HepG2 (cell line): ENCODE data around the gene AP4S1. TPM values are rescaled to one million over a fixed set of nuclear protein-coding genes. Genes with fewer than 3 reads are reported as not detected.

ENCODE experiments used
- ADNP ChIP-seq: sonication (generic); formaldehyde crosslinking; IDR thresholded peaks from 2 replicates; pipeline ENCODE4 v1.4.0; 2020; ENCODE audit warnings: missing genetic modification reagents
- FOXA1 ChIP-seq, 2 experiments: fragments of 450-650 bp in 1 of 2; sonication (generic) in 1 of 2; formaldehyde crosslinking in 1 of 2; IDR thresholded peaks; 2 replicates each; pipeline versions ENCODE4 v1.4.0 to v1.6.1; 2016 to 2020; ENCODE audit warnings: missing genetic modification reagents in 1 of 2
- GATAD1 ChIP-seq: IDR thresholded peaks from 2 replicates; pipeline ENCODE4 v1.6.1; 2016; ENCODE audit warnings: missing genetic modification reagents, missing compliant biosample characterization
- HDAC2 ChIP-seq: sonication (generic); formaldehyde crosslinking; IDR thresholded peaks from 2 replicates; pipeline ENCODE4 v1.4.0; 2020; ENCODE audit warnings: missing genetic modification reagents
- KDM1A ChIP-seq: IDR thresholded peaks from 2 replicates; pipeline ENCODE4 v1.6.1; 2016; ENCODE audit warnings: missing compliant biosample characterization
- KDM5B ChIP-seq: sonication (generic); formaldehyde crosslinking; IDR thresholded peaks from 2 replicates; pipeline ENCODE4 v1.4.0; 2020; ENCODE audit warnings: missing genetic modification reagents, mild to moderate bottlenecking, borderline replicate concordance
- MED1 ChIP-seq: sonication (generic); formaldehyde crosslinking; IDR thresholded peaks from 2 replicates; pipeline ENCODE4 v1.4.0; 2020; ENCODE audit warnings: missing genetic modification reagents
- MED13 ChIP-seq: sonication (generic); formaldehyde crosslinking; IDR thresholded peaks from 2 replicates; pipeline ENCODE4 v1.5.0; 2020; ENCODE audit warnings: missing genetic modification reagents
- NPAS2 ChIP-seq: sonication (generic); formaldehyde crosslinking; IDR thresholded peaks from 2 replicates; pipeline ENCODE4 v1.8.0; 2022; ENCODE audit warnings: mild to moderate bottlenecking, missing genetic modification reagents, borderline replicate concordance
- NR1H2 ChIP-seq: sonication (generic); formaldehyde crosslinking; IDR thresholded peaks from 2 replicates; pipeline ENCODE4 v1.8.1; 2022; ENCODE audit warnings: low read depth, missing genetic modification reagents, borderline replicate concordance
- RFXAP ChIP-seq: sonication (generic); formaldehyde crosslinking; IDR thresholded peaks from 2 replicates; pipeline ENCODE4 v1.4.0; 2020; ENCODE audit warnings: missing genetic modification reagents, borderline replicate concordance
- RNF2 ChIP-seq: fragments of 450-650 bp; conservative IDR thresholded peaks from 2 replicates; pipeline ENCODE4 v1.6.1; 2016; ENCODE audit warnings: low read depth
- SP5 ChIP-seq: IDR thresholded peaks from 2 replicates; pipeline ENCODE4 v1.6.1; 2016; ENCODE audit warnings: low read depth, borderline replicate concordance
- TOE1 ChIP-seq: sonication (generic); formaldehyde crosslinking; IDR thresholded peaks from 2 replicates; pipeline ENCODE4 v1.4.0; 2020; ENCODE audit warnings: mild to moderate bottlenecking, missing genetic modification reagents
- ZNF143 ChIP-seq: sonication (generic); formaldehyde crosslinking; IDR thresholded peaks from 2 replicates; pipeline ENCODE4 v1.4.0; 2020; ENCODE audit warnings: missing genetic modification reagents
- ZNF232 ChIP-seq: sonication (generic); formaldehyde crosslinking; IDR thresholded peaks from 2 replicates; pipeline ENCODE4 v1.4.0; 2020; ENCODE audit warnings: missing genetic modification reagents, borderline replicate concordance
- ZNF543 ChIP-seq: sonication (generic); formaldehyde crosslinking; IDR thresholded peaks from 2 replicates; pipeline ENCODE4 v1.4.0; 2020; ENCODE audit warnings: mild to moderate bottlenecking, missing genetic modification reagents
- ZNF547 ChIP-seq: sonication (generic); formaldehyde crosslinking; IDR thresholded peaks from 2 replicates; pipeline ENCODE4 v1.5.1; 2020; ENCODE audit warnings: mild to moderate bottlenecking, missing genetic modification reagents
- ZNF550 ChIP-seq: sonication (generic); formaldehyde crosslinking; IDR thresholded peaks from 2 replicates; pipeline ENCODE4 v1.4.0; 2020; ENCODE audit warnings: mild to moderate bottlenecking, missing genetic modification reagents, borderline replicate concordance
- ZNF552 ChIP-seq: sonication (generic); formaldehyde crosslinking; IDR thresholded peaks from 2 replicates; pipeline ENCODE4 v1.9.0; 2022; ENCODE audit warnings: missing genetic modification reagents, mild to moderate bottlenecking, borderline replicate concordance
- ZNF670 ChIP-seq: sonication (generic); formaldehyde crosslinking; IDR thresholded peaks from 2 replicates; pipeline ENCODE4 v1.8.0; 2022; ENCODE audit warnings: mild to moderate bottlenecking, missing genetic modification reagents, borderline replicate concordance
- ZNF678 ChIP-seq: sonication (generic); formaldehyde crosslinking; IDR thresholded peaks from 2 replicates; pipeline ENCODE4 v1.4.0; 2020; ENCODE audit warnings: mild to moderate bottlenecking, missing genetic modification reagents
- ZNF703 ChIP-seq: sonication (generic); formaldehyde crosslinking; IDR thresholded peaks from 2 replicates; pipeline ENCODE4 v1.5.1; 2020; ENCODE audit warnings: missing genetic modification reagents, mild to moderate bottlenecking, moderate library complexity, borderline replicate concordance
- polyA plus RNA-seq, 8 experiments: library from polyadenylated mRNA; depleted of rRNA in 3 of 8; stranded (reverse) in 7 of 8; unstranded in 1 of 8; fragments of >200 nt; fragmentation: Illumina TruSeq in 4 of 8; extraction: Trizol in 4 of 8; gene quantifications; 2 replicates each; pipeline versions ENCODE4 v1.2.1 to v1.2.3, GENCODE V29; 2011 to 2016; ENCODE audit warnings: low read depth in 4 of 8, missing spikeins in 1 of 8, mixed read lengths in 1 of 8; ENCODE audit not compliant: insufficient read depth in 1 of 8
- total RNA-seq, 5 experiments: library from RNA; depleted of rRNA; stranded (reverse); fragments of >200 nt; fragmentation: Illumina TruSeq; extraction: Trizol; gene quantifications; 2 replicates each; pipeline ENCODE4 v1.2.3, GENCODE V29; 2016; ENCODE audit warnings: low read depth in 1 of 5
- TF ChIP-seq, protein P1 (sequence below): conservative IDR thresholded peaks from 2 replicates; pipeline ENCODE4 v1.6.1; 2018; ENCODE audit warnings: missing genetic modification reagents

Gene AP4S1
- total and polyA plus RNA-seq, 2 of the 13 experiments (the other 11 are each of a cell fraction or from before 2014, with no cell fraction given), result 3.9 to 21.1 TPM

DNA sequence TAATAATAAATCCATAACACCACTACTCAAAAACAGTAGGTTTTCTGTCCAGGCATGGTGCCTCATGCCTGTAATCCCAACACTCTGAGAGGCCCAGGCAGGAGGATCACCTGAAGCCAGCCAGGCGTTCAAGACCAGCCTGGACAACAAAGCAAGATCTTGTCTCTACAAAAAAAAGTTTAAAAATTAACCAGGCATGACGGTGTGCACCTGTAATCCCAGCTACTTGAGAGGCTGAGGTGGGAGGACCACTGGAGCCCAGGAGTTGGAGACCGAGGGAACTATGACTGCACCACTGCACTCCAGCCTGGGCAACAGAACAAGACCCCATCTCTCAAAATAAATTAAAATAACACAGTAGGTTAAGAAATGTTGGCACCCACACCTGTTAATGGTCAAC lies 44.5 kb upstream of the AP4S1 start (continued):
- TF ChIP-seq ZNF143 (CRISPR knock-in tag), result no peak
- TF ChIP-seq SP5 (CRISPR knock-in tag), result peak; percentile 28; the same call in 1 of the 2 replicates
- no peak for TF ChIP-seq TOE1 (CRISPR knock-in tag)
- no peak; the same call in 1 of the 2 replicates for TF ChIP-seq ZNF543 (CRISPR knock-in tag)
- no peak for TF ChIP-seq ZNF552 (CRISPR knock-in tag)
- TF ChIP-seq KDM5B, result no peak
- TF ChIP-seq, protein P1, sequence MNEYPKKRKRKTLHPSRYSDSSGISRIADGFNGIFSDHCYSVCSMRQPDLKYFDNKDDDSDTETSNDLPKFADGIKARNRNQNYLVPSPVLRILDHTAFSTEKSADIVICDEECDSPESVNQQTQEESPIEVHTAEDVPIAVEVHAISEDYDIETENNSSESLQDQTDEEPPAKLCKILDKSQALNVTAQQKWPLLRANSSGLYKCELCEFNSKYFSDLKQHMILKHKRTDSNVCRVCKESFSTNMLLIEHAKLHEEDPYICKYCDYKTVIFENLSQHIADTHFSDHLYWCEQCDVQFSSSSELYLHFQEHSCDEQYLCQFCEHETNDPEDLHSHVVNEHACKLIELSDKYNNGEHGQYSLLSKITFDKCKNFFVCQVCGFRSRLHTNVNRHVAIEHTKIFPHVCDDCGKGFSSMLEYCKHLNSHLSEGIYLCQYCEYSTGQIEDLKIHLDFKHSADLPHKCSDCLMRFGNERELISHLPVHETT (CRISPR knock-in tag), result no peak
- no peak for TF ChIP-seq ZNF547 (CRISPR knock-in tag)
- TF ChIP-seq NPAS2 (CRISPR knock-in tag), result no peak
- TF ChIP-seq FOXA1 (IDR thresholded peaks at IDR 0.05), result no peak
- TF ChIP-seq FOXA1 (CRISPR knock-in tag; IDR thresholded peaks at IDR 0.05), result no peak
- no peak for TF ChIP-seq ZNF678 (CRISPR knock-in tag)
- no peak for TF ChIP-seq ZNF703 (CRISPR knock-in tag)
- no peak for TF ChIP-seq GATAD1
- peak; percentile 73 for TF ChIP-seq HDAC2 (CRISPR knock-in tag)
- no peak for TF ChIP-seq RNF2
- TF ChIP-seq ADNP (CRISPR knock-in tag), result peak; percentile 82; the same call in 1 of the 2 replicates
- TF ChIP-seq ZNF550 (CRISPR knock-in tag), result no peak
- no peak for TF ChIP-seq NR1H2 (CRISPR knock-in tag)
- TF ChIP-seq RFXAP (CRISPR knock-in tag), result no peak
- TF ChIP-seq KDM1A, result peak; percentile 67; the same call in 1 of the 2 replicates
- TF ChIP-seq MED1, result peak; percentile 32; the same call in 1 of the 2 replicates
- TF ChIP-seq ZNF232 (CRISPR knock-in tag), result peak; percentile 24; the same call in 1 of the 2 replicates
- TF ChIP-seq ZNF670, result no peak
- TF ChIP-seq MED13 (CRISPR knock-in tag), result no peak
